Measurements from ENCODE around the gene PAQR5.

PAQR5 gene

GRCh38 chr15:69325456-69325971, 26.8 kb downstream of the PAQR5 start:
- H3K9me2 ChIP-seq (replicated peaks; ENCODE audit: low read depth, low read length), result no peaks in the 10 kb centered on the region
- no peaks in the 10 kb centered on the region for H3K27me3 ChIP-seq (ENCODE audit: insufficient read depth, low read length, poor library complexity, severe bottlenecking)
- H3K4me3 ChIP-seq (ENCODE audit: low read length, poor library complexity, severe bottlenecking), result no peak overlapping the region
- H4K20me1 ChIP-seq (ENCODE audit: insufficient read depth, low read length, poor library complexity, severe bottlenecking), result no peaks in the 10 kb centered on the region
- no peak overlapping the region for H2AFZ ChIP-seq (ENCODE audit: low read length)
- no peaks in the 10 kb centered on the region for H3F3A ChIP-seq (ENCODE audit: low read depth)
- peaks cover 8% of the 10 kb centered on the region for H3K4me1 ChIP-seq (ENCODE audit: insufficient read depth, low read length, poor library complexity, severe bottlenecking)
- TF ChIP-seq EZH2phosphoT487 (IDR thresholded peaks at IDR 0.05; ENCODE audit: borderline replicate concordance) (no peak), CTCF (conservative IDR thresholded peaks at IDR 0.05; ENCODE audit: low read length) (no peak)
- H3K79me2 ChIP-seq (ENCODE audit: insufficient read depth, low read length), result no peaks in the 10 kb centered on the region
- no peak overlapping the region for H3K9ac ChIP-seq (ENCODE audit: low read depth, low read length, poor library complexity, severe bottlenecking)
- H3K9me3 ChIP-seq (ENCODE audit: insufficient read depth, low read depth, low read length), result no peaks in the 10 kb centered on the region
- no peak overlapping the region for H3K4me2 ChIP-seq (ENCODE audit: low read depth, low read length, poor library complexity, severe bottlenecking)
- H3K36me3 ChIP-seq (ENCODE audit: insufficient read depth, low read length), result no peaks in the 10 kb centered on the region

- no peaks in the 10 kb centered on the region for H3K79me2 ChIP-seq (ENCODE audit: insufficient read depth, low read length)
- no peaks in the 10 kb centered on the region for H3F3A ChIP-seq (ENCODE audit: low read depth)
- no peak overlapping the region for H3K9ac ChIP-seq (ENCODE audit: low read depth, low read length, poor library complexity, severe bottlenecking)
- H3K4me1 ChIP-seq (ENCODE audit: insufficient read depth, low read length, poor library complexity, severe bottlenecking), result no peaks in the 10 kb centered on the region
- H4K20me1 ChIP-seq (ENCODE audit: insufficient read depth, low read length, poor library complexity, severe bottlenecking), result no peaks in the 10 kb centered on the region
- H3K36me3 ChIP-seq (ENCODE audit: insufficient read depth, low read length), result no peaks in the 10 kb centered on the region
- no peaks in the 10 kb centered on the region for H3K9me3 ChIP-seq (ENCODE audit: insufficient read depth, low read depth, low read length)
- H2AFZ ChIP-seq (ENCODE audit: low read length), result no peak overlapping the region
- H3K4me3 ChIP-seq (ENCODE audit: low read length, poor library complexity, severe bottlenecking), result no peak overlapping the region
- H3K27me3 ChIP-seq (ENCODE audit: insufficient read depth, low read length, poor library complexity, severe bottlenecking), result no peaks in the 10 kb centered on the region
- no peaks in the 10 kb centered on the region for H3K9me2 ChIP-seq (replicated peaks; ENCODE audit: low read depth, low read length)
- TF ChIP-seq CTCF (conservative IDR thresholded peaks at IDR 0.05; ENCODE audit: low read length), result no peak
- no peak for TF ChIP-seq EZH2phosphoT487 (IDR thresholded peaks at IDR 0.05; ENCODE audit: borderline replicate concordance)
- no peak overlapping the region for H3K4me2 ChIP-seq (ENCODE audit: low read depth, low read length, poor library complexity, severe bottlenecking)
Measured at GRCh38 chr15:69328080-69328479, 29.4 kb downstream of the PAQR5 start.

GRCh38 chr15:69328739-69329138, 30.0 kb downstream of the PAQR5 start:
- H3K9me2 ChIP-seq (replicated peaks; ENCODE audit: low read depth, low read length), result no peaks in the 10 kb centered on the region
- no peaks in the 10 kb centered on the region for H3K4me1 ChIP-seq (ENCODE audit: insufficient read depth, low read length, poor library complexity, severe bottlenecking)
- H3K9me3 ChIP-seq (ENCODE audit: insufficient read depth, low read depth, low read length), result no peaks in the 10 kb centered on the region
- no peak overlapping the region for H3K4me3 ChIP-seq (ENCODE audit: low read length, poor library complexity, severe bottlenecking)
- no peaks in the 10 kb centered on the region for H3K36me3 ChIP-seq (ENCODE audit: insufficient read depth, low read length)
- H2AFZ ChIP-seq (ENCODE audit: low read length), result no peak overlapping the region
- H3F3A ChIP-seq (ENCODE audit: low read depth), result no peaks in the 10 kb centered on the region
- H3K4me2 ChIP-seq (ENCODE audit: low read depth, low read length, poor library complexity, severe bottlenecking), result no peak overlapping the region
- H3K9ac ChIP-seq (ENCODE audit: low read depth, low read length, poor library complexity, severe bottlenecking), result no peak overlapping the region
- no peaks in the 10 kb centered on the region for H3K27me3 ChIP-seq (ENCODE audit: insufficient read depth, low read length, poor library complexity, severe bottlenecking)
- TF ChIP-seq EZH2phosphoT487 (IDR thresholded peaks at IDR 0.05; ENCODE audit: borderline replicate concordance), result no peak
- TF ChIP-seq CTCF (conservative IDR thresholded peaks at IDR 0.05; ENCODE audit: low read length), result no peak
- no peaks in the 10 kb centered on the region for H3K79me2 ChIP-seq (ENCODE audit: insufficient read depth, low read length)
- no peaks in the 10 kb centered on the region for H4K20me1 ChIP-seq (ENCODE audit: insufficient read depth, low read length, poor library complexity, severe bottlenecking)

Measured in Loucy (cell line).